Esophagus squamous epithelium (tissue), 5 donors: ENCODE results near the gene TTC28. TPM values are rescaled to one million over a fixed set of nuclear protein-coding genes. Genes with fewer than 3 reads are reported as not detected.
A peak's percentile ranks its signal among the peaks of the same experiment; 100 is the strongest.

Experiments used
- DNase-seq: peaks from one replicate; lab custom pipeline; 2025; lab: John Stamatoyannopoulos, UW
- H3K27ac ChIP-seq, 4 donors: fragments of 200-600 bp; sonication (generic); one replicate each; pipeline ENCODE4 v1.5.1; 2016 to 2019; ENCODE audit warnings: mild to moderate bottlenecking in 1 of 4
- H3K27me3 ChIP-seq, 4 donors: fragments of 200-600 bp; sonication (generic); 1 replicate in 3 of 4; 2 replicates in 1 of 4; pipeline versions ENCODE4 v1.5.1 to v1.6.0; 2017 to 2021; ENCODE audit warnings: antibody characterized with exemption in 1 of 4
- H3K36me3 ChIP-seq, 3 donors: fragments of 200-600 bp; sonication (generic); one replicate each; pipeline ENCODE4 v1.5.1; 2016 to 2019
- H3K4me1 ChIP-seq, 3 donors: fragments of 200-600 bp; sonication (generic); one replicate each; pipeline ENCODE4 v1.5.1; 2017 to 2019
- H3K4me3 ChIP-seq, 4 donors: fragments of 200-600 bp; sonication (generic); 1 replicate in 3 of 4; 2 replicates in 1 of 4; pipeline ENCODE4 v1.5.1; 2016 to 2019; ENCODE audit warnings: mild to moderate bottlenecking in 2 of 4, moderate library complexity in 1 of 4
- H3K9me3 ChIP-seq, 3 donors: fragments of 200-600 bp; sonication (generic); one replicate each; pipeline ENCODE4 v1.5.1; 2016 to 2019
- POLR2A ChIP-seq, 4 donors: fragments of 450-650 bp; IDR thresholded peaks; one replicate each; pipeline ENCODE4 v1.6.1; 2017; ENCODE audit warnings: antibody characterized with exemption in 4 of 4, mild to moderate bottlenecking in 4 of 4, moderate library complexity in 3 of 4
- WGBS, 2 donors: methylation state at CpG; one replicate each; pipeline ENCODE4 v1.1.5; 2018; 5-methylcytosine and 5-hydroxymethylcytosine counted together
- intact Hi-C: fragments of 100-400 bp; cut with DNase I; formaldehyde crosslinking; loops from one replicate; pipeline ENCODE4 v1.15.0; 2022
- total RNA-seq, 4 donors: library from RNA; depleted of rRNA; stranded (reverse); fragments of >200 nt; gene quantifications; one replicate each; pipeline ENCODE4 v1.1.0, GENCODE V29; 2016
- TF ChIP-seq, protein P1 (sequence below), 6 experiments: fragments of 450-650 bp in 4 of 6; fragments of 200-600 bp in 2 of 6; sonication (generic) in 2 of 6; IDR thresholded peaks; one replicate each; pipeline ENCODE4 v1.5.1; 2016 to 2019; ENCODE audit warnings: antibody characterized with exemption in 6 of 6, mild to moderate bottlenecking in 4 of 6, moderate library complexity in 4 of 6
- donor health status: DM: yes; HTN: yes; CAD: no.

The TTC28 gene
- total RNA-seq, 4 donors from 2014 or later = 6.0 to 21.4 (median 7.7) TPM

- intact Hi-C loops = no loop called here
- peaks cover 0 to 48% (median 0%) of the 10 kb centered on the region in 3 donors for H3K4me1 ChIP-seq
- no peak overlapping the region for H3K27ac ChIP-seq
- no peak overlapping the region for H3K4me3 ChIP-seq
- no peak for DNase-seq
- no peaks in the 10 kb centered on the region for H3K27me3 ChIP-seq
- H3K36me3 ChIP-seq = no peaks in the 10 kb centered on the region
- 73 to 86% methylated on average over 2 of the region's 2 CpGs for WGBS, 2 donors
- TF ChIP-seq POLR2A (IDR thresholded peaks at IDR 0.05) = no peak
- TF ChIP-seq, protein P1, sequence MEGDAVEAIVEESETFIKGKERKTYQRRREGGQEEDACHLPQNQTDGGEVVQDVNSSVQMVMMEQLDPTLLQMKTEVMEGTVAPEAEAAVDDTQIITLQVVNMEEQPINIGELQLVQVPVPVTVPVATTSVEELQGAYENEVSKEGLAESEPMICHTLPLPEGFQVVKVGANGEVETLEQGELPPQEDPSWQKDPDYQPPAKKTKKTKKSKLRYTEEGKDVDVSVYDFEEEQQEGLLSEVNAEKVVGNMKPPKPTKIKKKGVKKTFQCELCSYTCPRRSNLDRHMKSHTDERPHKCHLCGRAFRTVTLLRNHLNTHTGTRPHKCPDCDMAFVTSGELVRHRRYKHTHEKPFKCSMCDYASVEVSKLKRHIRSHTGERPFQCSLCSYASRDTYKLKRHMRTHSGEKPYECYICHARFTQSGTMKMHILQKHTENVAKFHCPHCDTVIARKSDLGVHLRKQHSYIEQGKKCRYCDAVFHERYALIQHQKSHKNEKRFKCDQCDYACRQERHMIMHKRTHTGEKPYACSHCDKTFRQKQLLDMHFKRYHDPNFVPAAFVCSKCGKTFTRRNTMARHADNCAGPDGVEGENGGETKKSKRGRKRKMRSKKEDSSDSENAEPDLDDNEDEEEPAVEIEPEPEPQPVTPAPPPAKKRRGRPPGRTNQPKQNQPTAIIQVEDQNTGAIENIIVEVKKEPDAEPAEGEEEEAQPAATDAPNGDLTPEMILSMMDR (IDR thresholded peaks at IDR 0.05) = no peak
- H3K9me3 ChIP-seq = no peaks in the 10 kb centered on the region
Measured at GRCh38 chr22:28346308-28346707, 333.3 kb downstream of the TTC28 start.

GRCh38 chr22:28344918-28345703 lies 334.5 kb downstream of the TTC28 start:
- TF ChIP-seq, protein P1 (IDR thresholded peaks at IDR 0.05) = no peak
- no peak for TF ChIP-seq POLR2A (IDR thresholded peaks at IDR 0.05)
- peak overlapping the region in 2 of 4 donors; percentile 20 to 29 for H3K27ac ChIP-seq
- H3K4me3 ChIP-seq = peak overlapping the region in 1 of 4 donors; percentile 3
- intact Hi-C loops = no loop called here
- H3K27me3 ChIP-seq = no peaks in the 10 kb centered on the region
- peaks cover 0 to 51% (median 0%) of the 10 kb centered on the region in 3 donors for H3K4me1 ChIP-seq
- H3K36me3 ChIP-seq = no peaks in the 10 kb centered on the region
- no peaks in the 10 kb centered on the region for H3K9me3 ChIP-seq
- DNase-seq = no peak
- 36 to 65% methylated on average over 7 of the region's 7 CpGs for WGBS, 2 donors

DNA sequence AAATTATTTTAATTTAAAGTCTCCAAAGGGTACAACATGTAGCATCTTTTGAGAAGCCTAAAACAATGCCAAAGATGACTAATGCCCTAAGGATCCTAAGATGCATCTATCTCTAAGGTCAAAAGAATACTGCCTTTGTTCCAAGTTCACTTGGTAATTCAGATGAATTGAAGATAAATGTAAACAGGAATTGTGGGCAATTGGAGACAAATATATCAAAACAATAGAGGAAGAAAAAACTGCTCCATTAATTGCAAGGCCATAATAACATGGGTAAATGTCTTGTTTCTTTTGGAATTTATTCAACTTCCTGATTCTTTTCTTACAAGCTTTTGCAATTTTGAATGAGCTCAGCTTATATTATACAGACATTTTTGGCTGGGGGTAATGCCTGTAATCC lies 338.6 kb downstream of the TTC28 start:
- Histone ChIP-seq H3K4me3 (no peak overlapping the region), H3K9me3 (no peaks in the 10 kb centered on the region), H3K27ac (no peak overlapping the region), H3K27me3 (no peaks in the 10 kb centered on the region), H3K36me3 (no peaks in the 10 kb centered on the region), H3K4me1 (peaks cover 0 to 39% (median 0%) of the 10 kb centered on the region in 3 donors)
- intact Hi-C loops = no loop called here
- no peak for DNase-seq
- TF ChIP-seq POLR2A (IDR thresholded peaks at IDR 0.05) = no peak
- TF ChIP-seq, protein P1 (IDR thresholded peaks at IDR 0.05) = no peak

DNA sequence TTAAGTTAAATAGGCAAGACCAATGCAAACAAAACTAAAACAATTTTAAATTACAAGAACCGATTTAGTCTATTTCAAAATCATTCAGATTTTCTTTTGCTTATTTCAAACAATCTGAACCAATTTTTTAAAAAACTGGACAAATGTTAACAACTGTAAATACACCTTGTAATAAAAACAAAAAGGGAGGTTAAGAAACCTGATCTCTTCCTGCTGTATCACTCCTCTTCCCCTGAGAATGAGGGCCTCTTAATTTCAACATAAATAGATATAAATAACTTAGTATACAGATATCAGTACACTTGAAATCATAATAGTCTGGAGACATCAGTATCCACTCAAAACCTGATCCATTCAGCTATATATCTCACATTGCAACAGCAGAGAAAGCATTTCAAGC lies 346.6 kb downstream of the TTC28 start:
- no peaks in the 10 kb centered on the region for H3K9me3 ChIP-seq
- DNase-seq = no peak
- H3K27me3 ChIP-seq = no peaks in the 10 kb centered on the region
- intact Hi-C loops = no loop called here
- no peak for TF ChIP-seq POLR2A (IDR thresholded peaks at IDR 0.05)
- TF ChIP-seq, protein P1 (IDR thresholded peaks at IDR 0.05) = no peak
- peaks cover 0 to 14% (median 5%) of the 10 kb centered on the region in 3 donors for H3K4me1 ChIP-seq
- WGBS, 2 donors = 43 to 53% methylated on average over 1 of the region's 1 CpG
- no peaks in the 10 kb centered on the region for H3K36me3 ChIP-seq
- H3K27ac ChIP-seq = no peak overlapping the region
- H3K4me3 ChIP-seq = no peak overlapping the region

- intact Hi-C loops = no loop called here
- WGBS, 2 donors = 35 to 42% methylated on average over 1 of the region's 1 CpG
- Histone ChIP-seq H3K9me3 (no peaks in the 10 kb centered on the region), H3K27me3 (no peaks in the 10 kb centered on the region), H3K27ac (no peak overlapping the region), H3K4me1 (peaks cover 0 to 14% (median 5%) of the 10 kb centered on the region in 3 donors), H3K4me3 (no peak overlapping the region), H3K36me3 (no peaks in the 10 kb centered on the region)
- DNase-seq = no peak
- TF ChIP-seq, protein P1 (IDR thresholded peaks at IDR 0.05) = no peak
- TF ChIP-seq POLR2A (IDR thresholded peaks at IDR 0.05) = no peak
Measured at GRCh38 chr22:28332410-28332809, 347.2 kb downstream of the TTC28 start.
